Right atrium auricular region (tissue), 2 donors: ENCODE measurements around the gene WDFY3. TPM values are rescaled to one million over a fixed set of nuclear protein-coding genes. Genes with fewer than 3 reads are reported as not detected.

Experiments
- DNase-seq: peaks from one replicate; pipeline ENCODE4 v3.0.0-alpha.2; 2019; ENCODE audit warnings: low spot score
- H3K27ac ChIP-seq, 2 donors: fragments of 200-600 bp; sonication (generic); 1 replicate in 1 of 2; 2 replicates in 1 of 2; pipeline ENCODE4 v1.5.1; 2016 to 2019
- H3K27me3 ChIP-seq, 2 donors: fragments of 200-600 bp; sonication (generic); one replicate each; pipeline versions ENCODE4 v1.5.1 to v1.6.0; 2017 to 2019
- H3K36me3 ChIP-seq: fragments of 200-600 bp; sonication (generic); one replicate; pipeline ENCODE4 v1.5.1; 2016
- H3K4me1 ChIP-seq, 2 donors: fragments of 200-600 bp; sonication (generic); one replicate each; pipeline versions ENCODE4 v1.5.1 to v1.6.0; 2017 to 2019
- H3K4me3 ChIP-seq, 2 donors: fragments of 200-600 bp; sonication (generic); 1 replicate in 1 of 2; 2 replicates in 1 of 2; pipeline ENCODE4 v1.5.1; 2017 to 2019; ENCODE audit warnings: mild to moderate bottlenecking in 1 of 2, moderate library complexity in 1 of 2
- H3K9me3 ChIP-seq, 2 donors: fragments of 200-600 bp; sonication (generic); one replicate each; pipeline ENCODE4 v1.5.1; 2019
- total RNA-seq, 2 donors: library from RNA; depleted of rRNA; stranded (reverse); fragments of >200 nt; gene quantifications; one replicate each; pipeline ENCODE4 v1.1.0, GENCODE V29; 2016
- TF ChIP-seq, protein P1 (sequence below), 2 donors: fragments of 200-600 bp; sonication (generic); IDR thresholded peaks; one replicate each; pipeline ENCODE4 v1.5.1; 2019; ENCODE audit warnings: antibody characterized with exemption in 2 of 2

Gene WDFY3
- total RNA-seq, 2 donors from 2014 or later, result 27.6 to 40.0 TPM

DNA sequence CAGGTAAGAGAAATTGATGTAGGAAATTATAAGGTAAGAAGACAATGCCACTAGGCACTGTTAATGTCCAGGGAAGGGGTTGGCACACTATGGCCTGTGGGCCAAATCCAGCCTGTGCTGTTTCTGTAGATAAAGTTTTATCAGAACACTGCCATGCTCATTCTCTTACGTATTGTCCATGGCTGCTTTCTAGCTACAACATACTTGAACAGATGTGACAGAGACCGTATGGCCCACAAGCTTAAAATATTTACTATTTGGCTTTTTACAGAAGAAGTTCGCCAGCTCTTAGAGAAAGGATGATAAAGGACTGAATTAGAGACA lies 215.6 kb downstream of the WDFY3 start:
- Histone ChIP-seq H3K4me3 (no peak overlapping the region), H3K36me3 (peaks cover 51% of the 10 kb centered on the region), H3K27ac (no peak overlapping the region), H3K9me3 (no peaks in the 10 kb centered on the region), H3K4me1 (no peaks in the 10 kb centered on the region), H3K27me3 (no peaks in the 10 kb centered on the region)
- no peak for DNase-seq
- TF ChIP-seq, protein P1, sequence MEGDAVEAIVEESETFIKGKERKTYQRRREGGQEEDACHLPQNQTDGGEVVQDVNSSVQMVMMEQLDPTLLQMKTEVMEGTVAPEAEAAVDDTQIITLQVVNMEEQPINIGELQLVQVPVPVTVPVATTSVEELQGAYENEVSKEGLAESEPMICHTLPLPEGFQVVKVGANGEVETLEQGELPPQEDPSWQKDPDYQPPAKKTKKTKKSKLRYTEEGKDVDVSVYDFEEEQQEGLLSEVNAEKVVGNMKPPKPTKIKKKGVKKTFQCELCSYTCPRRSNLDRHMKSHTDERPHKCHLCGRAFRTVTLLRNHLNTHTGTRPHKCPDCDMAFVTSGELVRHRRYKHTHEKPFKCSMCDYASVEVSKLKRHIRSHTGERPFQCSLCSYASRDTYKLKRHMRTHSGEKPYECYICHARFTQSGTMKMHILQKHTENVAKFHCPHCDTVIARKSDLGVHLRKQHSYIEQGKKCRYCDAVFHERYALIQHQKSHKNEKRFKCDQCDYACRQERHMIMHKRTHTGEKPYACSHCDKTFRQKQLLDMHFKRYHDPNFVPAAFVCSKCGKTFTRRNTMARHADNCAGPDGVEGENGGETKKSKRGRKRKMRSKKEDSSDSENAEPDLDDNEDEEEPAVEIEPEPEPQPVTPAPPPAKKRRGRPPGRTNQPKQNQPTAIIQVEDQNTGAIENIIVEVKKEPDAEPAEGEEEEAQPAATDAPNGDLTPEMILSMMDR (IDR thresholded peaks at IDR 0.05), result no peak

DNA sequence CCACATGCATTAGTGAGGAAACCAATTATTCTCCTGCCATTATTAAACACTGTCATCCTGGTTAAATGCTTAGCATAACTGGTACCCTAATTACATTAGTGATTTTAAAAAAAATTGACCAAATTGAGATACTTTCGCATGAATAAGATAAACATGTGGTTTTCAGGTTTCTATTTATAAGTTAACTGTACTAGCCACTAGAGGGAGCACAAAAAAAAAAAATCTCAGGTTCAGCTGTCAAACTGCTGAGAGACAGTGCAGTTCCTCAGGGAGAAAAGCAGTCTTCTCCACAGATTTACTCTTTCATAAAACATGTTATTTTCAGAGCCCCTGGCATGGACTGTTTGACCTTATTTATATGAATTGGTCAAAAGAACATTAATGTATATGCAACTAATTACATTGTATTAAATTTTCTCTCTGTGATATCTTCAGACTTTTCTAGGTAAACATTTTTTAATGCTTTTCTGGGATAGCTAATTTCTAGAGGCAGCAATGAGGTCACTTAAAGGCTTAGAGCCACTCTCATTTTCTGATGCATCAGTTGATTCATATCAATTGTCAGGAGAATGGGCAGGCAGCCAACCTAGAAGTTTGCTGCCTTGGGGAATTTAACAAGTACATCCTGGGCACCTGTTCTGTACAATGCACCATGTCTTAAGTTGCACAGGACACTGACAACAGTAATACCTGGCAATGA lies 216.1 kb downstream of the WDFY3 start:
- Histone ChIP-seq H3K9me3 (no peaks in the 10 kb centered on the region), H3K36me3 (peaks cover 46% of the 10 kb centered on the region), H3K4me1 (no peaks in the 10 kb centered on the region), H3K27me3 (no peaks in the 10 kb centered on the region), H3K4me3 (no peak overlapping the region), H3K27ac (no peak overlapping the region)
- TF ChIP-seq, protein P1 (IDR thresholded peaks at IDR 0.05), result peak; percentile 57 to 82
- DNase-seq, result no peak

- no peaks in the 10 kb centered on the region for H3K27me3 ChIP-seq
- no peaks in the 10 kb centered on the region for H3K9me3 ChIP-seq
- peaks cover 51% of the 10 kb centered on the region for H3K36me3 ChIP-seq
- no peak overlapping the region for H3K27ac ChIP-seq
- no peak for DNase-seq
- no peak overlapping the region for H3K4me3 ChIP-seq
- no peaks in the 10 kb centered on the region for H3K4me1 ChIP-seq
- TF ChIP-seq, protein P1 (IDR thresholded peaks at IDR 0.05), result no peak
These were observed 226.4 kb downstream of the WDFY3 start for GRCh38 chr4:84740057-84740456.

GRCh38 chr4:84738622-84739021 lies 227.9 kb downstream of the WDFY3 start:
- H3K27me3 ChIP-seq, result no peaks in the 10 kb centered on the region
- no peak overlapping the region for H3K27ac ChIP-seq
- no peak for DNase-seq
- H3K36me3 ChIP-seq, result peaks cover 53% of the 10 kb centered on the region
- H3K9me3 ChIP-seq, result no peaks in the 10 kb centered on the region
- H3K4me1 ChIP-seq, result no peaks in the 10 kb centered on the region
- TF ChIP-seq, protein P1 (IDR thresholded peaks at IDR 0.05), result no peak
- no peak overlapping the region for H3K4me3 ChIP-seq

DNA sequence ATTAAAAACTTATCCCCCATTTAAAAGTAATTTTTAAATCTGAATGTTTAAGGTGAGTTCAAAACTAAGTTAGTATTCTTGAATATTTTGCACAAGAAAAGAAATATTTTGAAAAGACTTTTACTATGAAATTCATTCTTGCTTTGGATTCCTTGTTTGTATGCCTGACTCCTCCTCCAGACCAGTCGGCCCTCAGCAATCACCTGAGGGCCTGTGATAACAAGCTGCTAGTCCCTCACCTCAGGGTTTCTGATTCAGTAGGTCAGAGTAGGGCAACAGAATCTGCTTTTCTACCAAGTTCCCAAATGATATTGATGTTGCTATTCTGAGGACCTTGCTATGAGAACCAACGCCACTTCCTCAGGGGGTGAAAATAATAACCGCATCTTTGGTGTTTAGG lies 228.8 kb downstream of the WDFY3 start:
- H3K27ac ChIP-seq, result no peak overlapping the region
- peaks cover 59% of the 10 kb centered on the region for H3K36me3 ChIP-seq
- peaks cover 0 to 4% of the 10 kb centered on the region in 2 donors for H3K4me1 ChIP-seq
- no peaks in the 10 kb centered on the region for H3K27me3 ChIP-seq
- TF ChIP-seq, protein P1 (IDR thresholded peaks at IDR 0.05), result no peak
- H3K4me3 ChIP-seq, result no peak overlapping the region
- H3K9me3 ChIP-seq, result no peaks in the 10 kb centered on the region
- no peak for DNase-seq

DNA sequence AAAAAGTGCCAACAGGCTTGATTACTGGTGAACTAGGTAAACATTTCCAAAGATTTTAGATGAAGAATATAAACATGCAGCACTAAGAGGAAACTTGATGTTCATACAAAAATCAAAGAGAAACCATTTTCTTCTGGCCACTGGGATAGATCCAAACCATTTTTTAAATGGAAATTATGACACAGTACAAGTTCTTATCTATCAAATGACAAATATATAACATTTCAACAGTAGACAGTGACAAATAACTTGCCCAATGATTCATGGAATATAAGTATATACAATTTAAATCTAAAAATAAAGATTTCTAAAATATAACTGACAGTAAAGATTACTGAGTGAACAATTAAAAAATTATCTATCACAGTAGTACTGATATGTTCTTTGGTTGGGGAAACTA lies 232.5 kb downstream of the WDFY3 start:
- DNase-seq, result no peak
- Histone ChIP-seq H3K36me3 (peaks cover 41% of the 10 kb centered on the region), H3K27me3 (no peaks in the 10 kb centered on the region), H3K4me3 (no peak overlapping the region), H3K4me1 (peaks cover 0 to 4% of the 10 kb centered on the region in 2 donors), H3K9me3 (no peaks in the 10 kb centered on the region), H3K27ac (no peak overlapping the region)
- TF ChIP-seq, protein P1 (IDR thresholded peaks at IDR 0.05), result no peak
